ENCODE results near the gene NPR1. TPM values are rescaled to one million over a fixed set of nuclear protein-coding genes. Genes with fewer than 3 reads are reported as not detected.

NPR1 gene
- total and polyA plus RNA-seq, 2 donors (not counting 3 experiments of a cell fraction or from before 2014, with no cell fraction given), result 9.8 to 13.3 TPM

DNA sequence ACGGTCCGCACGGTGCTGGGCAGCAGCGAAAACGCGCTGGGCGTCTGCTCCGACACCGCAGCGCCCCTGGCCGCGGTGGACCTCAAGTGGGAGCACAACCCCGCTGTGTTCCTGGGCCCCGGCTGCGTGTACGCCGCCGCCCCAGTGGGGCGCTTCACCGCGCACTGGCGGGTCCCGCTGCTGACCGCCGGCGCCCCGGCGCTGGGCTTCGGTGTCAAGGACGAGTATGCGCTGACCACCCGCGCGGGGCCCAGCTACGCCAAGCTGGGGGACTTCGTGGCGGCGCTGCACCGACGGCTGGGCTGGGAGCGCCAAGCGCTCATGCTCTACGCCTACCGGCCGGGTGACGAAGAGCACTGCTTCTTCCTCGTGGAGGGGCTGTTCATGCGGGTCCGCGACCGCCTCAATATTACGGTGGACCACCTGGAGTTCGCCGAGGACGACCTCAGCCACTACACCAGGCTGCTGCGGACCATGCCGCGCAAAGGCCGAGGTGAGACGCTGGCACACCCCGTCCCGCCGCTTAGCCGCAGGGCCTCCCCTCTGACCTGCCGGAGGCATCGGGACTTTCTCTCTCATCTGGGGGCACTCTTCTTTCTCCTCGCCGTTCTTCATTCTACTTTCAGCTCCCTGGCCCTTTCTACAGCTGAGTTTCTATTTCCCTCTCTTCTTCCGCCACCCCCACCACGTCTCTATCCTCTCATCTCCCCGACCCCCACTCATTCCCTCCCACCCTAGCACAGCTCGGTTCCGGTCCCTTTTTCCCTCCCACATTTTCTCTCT lies 1.0 kb downstream of the NPR1 start:
- peak; percentile 42 for FAIRE-seq
- Histone ChIP-seq H3K9ac (replicated peaks; ENCODE audit: extremely low read depth, insufficient read depth, low read length) (no peak overlapping the region), H3K27me3 (ENCODE audit: control insufficient read depth in 2 of 2, insufficient read depth in 2 of 2, low read length in 2 of 2) (peaks cover 4 to 5% of the 10 kb centered on the region in 2 experiments), H2AFZ (ENCODE audit: low read depth, low read length) (peak overlapping the region; percentile 87), H3K4me1 (ENCODE audit: control insufficient read depth, extremely low read depth, insufficient read depth, low read length) (peaks cover 11% of the 10 kb centered on the region), H3K4me3 (replicated peaks in 1 of 3; ENCODE audit: insufficient read depth in 1 of 3, low read depth in 1 of 3, low read length in 3 of 3) (peak overlapping the region; percentile 35 to 44 (median 37)), H4K20me1 (replicated peaks; ENCODE audit: control insufficient read depth, extremely low read depth, insufficient read depth, low read length) (no peaks in the 10 kb centered on the region), H3K4me2 (ENCODE audit: insufficient read depth, low read length) (peak overlapping the region; percentile 62), H3K79me2 (ENCODE audit: control insufficient read depth, insufficient read depth, low read length) (no peaks in the 10 kb centered on the region), H3K9me3 (replicated peaks; ENCODE audit: control insufficient read depth, insufficient read depth, low read length) (no peaks in the 10 kb centered on the region), H3K36me3 (ENCODE audit: control insufficient read depth in 2 of 2, extremely low read depth in 1 of 2, insufficient read depth in 2 of 2, low read length in 2 of 2) (peaks cover 0 to 7% of the 10 kb centered on the region in 2 experiments), H3K27ac (ENCODE audit: insufficient read depth, low read depth, low read length) (no peak overlapping the region), H3K9me1 (replicated peaks; ENCODE audit: control insufficient read depth, extremely low read depth, insufficient read depth, low read length) (no peaks in the 10 kb centered on the region)
- dilution Hi-C loops (cut with MboI; ENCODE audit: extremely low pct_ligation_motif_present, low sequenced_read_pairs), result no loop called here
- BruUV-seq (replicated peaks), result no TSS peak
- intact Hi-C loops (cut with micrococcal nuclease), result loop anchor here (1.0 kb wide), 1 partner anchor 19 kb away; no protein-coding TSS in a partner anchor
- TF ChIP-seq GATA2 (IDR thresholded peaks at IDR 0.05; ENCODE audit: insufficient read depth, insufficient read length, low read depth, low read length) (no peak), POLR2A (IDR thresholded peaks at IDR 0.05; ENCODE audit: low read depth, low read length) (no peak), JUN (IDR thresholded peaks at IDR 0.05; ENCODE audit: borderline replicate concordance, insufficient read depth, insufficient read length, low read depth) (no peak), POLR2AphosphoS5 (IDR thresholded peaks at IDR 0.05; ENCODE audit: insufficient read depth, low read depth, low read length) (no peak), EZH2 (IDR thresholded peaks at IDR 0.05; ENCODE audit: borderline replicate concordance, low read depth, low read length, severe bottlenecking) (peak; percentile 62), MYC (IDR thresholded peaks at IDR 0.05; ENCODE audit: low read depth, low read length) (no peak), FOS (IDR thresholded peaks at IDR 0.05; ENCODE audit: borderline replicate concordance, insufficient read depth, low read length) (no peak)
- TF ChIP-seq, protein P1, sequence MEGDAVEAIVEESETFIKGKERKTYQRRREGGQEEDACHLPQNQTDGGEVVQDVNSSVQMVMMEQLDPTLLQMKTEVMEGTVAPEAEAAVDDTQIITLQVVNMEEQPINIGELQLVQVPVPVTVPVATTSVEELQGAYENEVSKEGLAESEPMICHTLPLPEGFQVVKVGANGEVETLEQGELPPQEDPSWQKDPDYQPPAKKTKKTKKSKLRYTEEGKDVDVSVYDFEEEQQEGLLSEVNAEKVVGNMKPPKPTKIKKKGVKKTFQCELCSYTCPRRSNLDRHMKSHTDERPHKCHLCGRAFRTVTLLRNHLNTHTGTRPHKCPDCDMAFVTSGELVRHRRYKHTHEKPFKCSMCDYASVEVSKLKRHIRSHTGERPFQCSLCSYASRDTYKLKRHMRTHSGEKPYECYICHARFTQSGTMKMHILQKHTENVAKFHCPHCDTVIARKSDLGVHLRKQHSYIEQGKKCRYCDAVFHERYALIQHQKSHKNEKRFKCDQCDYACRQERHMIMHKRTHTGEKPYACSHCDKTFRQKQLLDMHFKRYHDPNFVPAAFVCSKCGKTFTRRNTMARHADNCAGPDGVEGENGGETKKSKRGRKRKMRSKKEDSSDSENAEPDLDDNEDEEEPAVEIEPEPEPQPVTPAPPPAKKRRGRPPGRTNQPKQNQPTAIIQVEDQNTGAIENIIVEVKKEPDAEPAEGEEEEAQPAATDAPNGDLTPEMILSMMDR (IDR thresholded peaks at IDR 0.05; ENCODE audit: extremely low read depth in 1 of 2, insufficient read depth in 1 of 2, low read depth in 1 of 2, low read length in 2 of 2), result peak; percentile 14 to 40
- TF ChIP-seq, protein P2, sequence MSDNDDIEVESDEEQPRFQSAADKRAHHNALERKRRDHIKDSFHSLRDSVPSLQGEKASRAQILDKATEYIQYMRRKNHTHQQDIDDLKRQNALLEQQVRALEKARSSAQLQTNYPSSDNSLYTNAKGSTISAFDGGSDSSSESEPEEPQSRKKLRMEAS (IDR thresholded peaks at IDR 0.05; ENCODE audit: insufficient read depth, insufficient read length), result no peak
- ChIA-PET CTCF (interaction anchor here (1.0 to 7.0 kb wide), 12 partner anchors 19 to 307 kb away, joined by 4 to 83 read pairs (median 6); partner anchors contain the start of genes RAB13 and SLC27A3), POLR2A (interaction anchor here (0.6 kb wide), 1 partner anchor 344 kb away, joined by 3 read pairs; no protein-coding TSS in a partner anchor)
- DNase-seq (ENCODE audit: low read depth, low spot score), result peak; percentile 56
